Body of pancreas (tissue), 4 donors: Measurements from ENCODE around the gene BMAL1. TPM values are rescaled to one million over a fixed set of nuclear protein-coding genes. Genes with fewer than 3 reads are reported as not detected.

Source experiments
- ATAC-seq: fragments of 150-250 bp; one replicate; pipeline ENCODE4 v1.9.1; 2016
- DNase-seq, 4 donors: peaks; one replicate each; pipeline ENCODE4 v3.0.0-alpha.2; 2019
- H3K27ac ChIP-seq, 4 donors: fragments of 200-600 bp; sonication (generic); 1 replicate in 3 of 4; 2 replicates in 1 of 4; pipeline versions ENCODE4 v1.5.1 to v1.6.1; 2016 to 2019; ENCODE audit warnings: mild to moderate bottlenecking in 1 of 4, mixed read lengths in 1 of 4, moderate library complexity in 1 of 4
- H3K27me3 ChIP-seq, 2 donors: fragments of 200-600 bp; sonication (generic); one replicate each; pipeline ENCODE4 v1.6.0; 2016; ENCODE audit warnings: mild to moderate bottlenecking in 1 of 2
- H3K36me3 ChIP-seq, 2 donors: fragments of 200-600 bp; sonication (generic); replicated peaks in 1 of 2; 2 replicates each; pipeline ENCODE4 v1.5.1; 2016; ENCODE audit warnings: low read depth in 2 of 2; ENCODE audit not compliant: insufficient read depth in 1 of 2
- H3K4me1 ChIP-seq: fragments of 200-600 bp; sonication (generic); one replicate; pipeline ENCODE4 v1.6.0; 2016
- H3K4me3 ChIP-seq, 2 donors: fragments of 200-600 bp; sonication (generic); 1 replicate in 1 of 2; 2 replicates in 1 of 2; pipeline ENCODE4 v1.5.1; 2016 to 2019
- H3K9me3 ChIP-seq, 3 donors: fragments of 200-600 bp; sonication (generic); 1 replicate in 2 of 3; 2 replicates in 1 of 3; pipeline ENCODE4 v1.5.1; 2016
- POLR2A ChIP-seq, 3 donors: fragments of 450-650 bp; IDR thresholded peaks; one replicate each; pipeline ENCODE4 v1.6.1; 2016; ENCODE audit warnings: antibody characterized with exemption in 3 of 3, mild to moderate bottlenecking in 2 of 3
- WGBS, 2 donors: methylation state at CpG; one replicate each; pipeline ENCODE4 v1.1.5; 2017; 5-methylcytosine and 5-hydroxymethylcytosine counted together
- intact Hi-C: fragments of 100-400 bp; cut with DNase I; formaldehyde crosslinking; loops from one replicate; pipeline ENCODE4 v1.15.1; 2023
- total RNA-seq, 2 donors: library from RNA; depleted of rRNA; stranded (reverse); fragments of >200 nt; gene quantifications; one replicate each; pipeline ENCODE4 v1.1.0, GENCODE V29; 2016
- TF ChIP-seq, protein P1 (sequence below), 7 experiments: fragments of 450-650 bp in 4 of 7; fragments of 200-600 bp in 3 of 7; sonication (generic) in 3 of 7; IDR thresholded peaks; one replicate each; pipeline ENCODE4 v1.5.1; 2016 to 2019; ENCODE audit warnings: antibody characterized with exemption in 7 of 7

Gene BMAL1
- total RNA-seq, 2 donors from 2014 or later, result 19.5 to 35.3 TPM

DNA sequence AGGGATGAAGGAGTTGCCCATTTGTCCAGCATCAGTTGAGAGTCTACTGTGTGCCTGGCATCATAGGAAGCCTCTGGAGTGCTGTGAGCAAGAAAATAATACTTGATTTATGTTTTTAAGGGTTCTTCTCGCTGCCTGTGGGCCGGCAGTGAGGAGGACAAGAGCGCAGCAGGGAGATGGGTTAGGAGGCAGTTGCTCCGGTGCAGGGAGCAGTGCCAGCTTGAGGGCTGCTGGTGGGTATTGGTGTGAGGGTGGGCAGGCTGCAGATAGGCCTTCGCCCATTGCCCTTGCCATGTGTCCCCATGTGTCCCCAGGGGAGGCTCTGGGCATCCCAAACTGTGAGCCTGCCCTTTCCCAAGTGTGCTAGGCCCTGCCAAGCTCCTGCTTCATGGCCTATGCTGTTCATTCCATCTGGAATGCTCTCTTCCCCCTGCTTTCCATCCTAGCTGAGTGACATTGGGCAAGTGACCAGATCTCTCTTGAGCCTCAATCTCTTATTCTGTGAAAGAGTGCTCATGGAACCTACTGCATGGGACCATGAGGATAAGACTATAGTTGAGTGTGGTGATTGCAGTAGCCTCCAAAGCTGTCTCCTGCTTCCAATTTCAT lies 19.8 kb downstream of the BMAL1 start:
- Histone ChIP-seq H3K27ac (no peak overlapping the region), H3K4me1 (peaks cover 29% of the 10 kb centered on the region), H3K36me3 (no peaks in the 10 kb centered on the region), H3K9me3 (no peaks in the 10 kb centered on the region), H3K4me3 (no peak overlapping the region), H3K27me3 (no peaks in the 10 kb centered on the region)
- ATAC-seq (no peak), DNase-seq (no peak)
- TF ChIP-seq, protein P1, sequence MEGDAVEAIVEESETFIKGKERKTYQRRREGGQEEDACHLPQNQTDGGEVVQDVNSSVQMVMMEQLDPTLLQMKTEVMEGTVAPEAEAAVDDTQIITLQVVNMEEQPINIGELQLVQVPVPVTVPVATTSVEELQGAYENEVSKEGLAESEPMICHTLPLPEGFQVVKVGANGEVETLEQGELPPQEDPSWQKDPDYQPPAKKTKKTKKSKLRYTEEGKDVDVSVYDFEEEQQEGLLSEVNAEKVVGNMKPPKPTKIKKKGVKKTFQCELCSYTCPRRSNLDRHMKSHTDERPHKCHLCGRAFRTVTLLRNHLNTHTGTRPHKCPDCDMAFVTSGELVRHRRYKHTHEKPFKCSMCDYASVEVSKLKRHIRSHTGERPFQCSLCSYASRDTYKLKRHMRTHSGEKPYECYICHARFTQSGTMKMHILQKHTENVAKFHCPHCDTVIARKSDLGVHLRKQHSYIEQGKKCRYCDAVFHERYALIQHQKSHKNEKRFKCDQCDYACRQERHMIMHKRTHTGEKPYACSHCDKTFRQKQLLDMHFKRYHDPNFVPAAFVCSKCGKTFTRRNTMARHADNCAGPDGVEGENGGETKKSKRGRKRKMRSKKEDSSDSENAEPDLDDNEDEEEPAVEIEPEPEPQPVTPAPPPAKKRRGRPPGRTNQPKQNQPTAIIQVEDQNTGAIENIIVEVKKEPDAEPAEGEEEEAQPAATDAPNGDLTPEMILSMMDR (IDR thresholded peaks at IDR 0.05), result no peak
- 94 to 100% methylated on average over 5 of the region's 5 CpGs for WGBS, 2 donors
- intact Hi-C loops, result no loop called here

DNA sequence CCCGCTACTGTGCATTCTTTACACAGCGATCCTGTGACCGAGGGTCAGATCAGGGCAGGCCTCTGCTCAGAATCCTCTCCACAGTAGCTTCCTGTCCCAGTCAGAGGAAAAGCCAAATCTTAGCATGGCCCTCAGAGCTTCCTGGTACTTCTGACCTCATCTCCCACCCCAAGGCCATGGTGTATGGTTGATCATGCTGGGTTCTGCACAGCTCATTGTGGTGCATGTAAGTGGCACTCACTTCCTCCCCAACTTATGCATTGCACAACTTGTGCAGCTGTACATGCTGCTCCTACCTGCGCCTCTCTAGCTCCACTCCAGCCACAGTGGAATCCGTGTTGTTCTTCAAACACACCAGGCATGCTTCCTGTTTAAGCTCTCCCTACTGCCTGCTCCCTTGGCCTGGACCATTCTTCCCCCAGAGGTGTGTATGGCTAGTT lies 20.3 kb downstream of the BMAL1 start:
- peak; percentile 50 for ATAC-seq
- intact Hi-C loops, result no loop called here
- no peak overlapping the region for H3K4me3 ChIP-seq
- peak in 1 of 4 donors; percentile 38 for DNase-seq
- peaks cover 29% of the 10 kb centered on the region for H3K4me1 ChIP-seq
- H3K9me3 ChIP-seq, result no peaks in the 10 kb centered on the region
- 58 to 69% methylated on average over 5 of the region's 5 CpGs for WGBS, 2 donors
- no peak overlapping the region for H3K27ac ChIP-seq
- TF ChIP-seq, protein P1 (IDR thresholded peaks at IDR 0.05), result no peak
- TF ChIP-seq POLR2A (IDR thresholded peaks at IDR 0.05), result no peak
- no peaks in the 10 kb centered on the region for H3K36me3 ChIP-seq
- H3K27me3 ChIP-seq, result no peaks in the 10 kb centered on the region

- Histone ChIP-seq H3K9me3 (no peaks in the 10 kb centered on the region), H3K27me3 (no peaks in the 10 kb centered on the region), H3K4me3 (no peak overlapping the region), H3K4me1 (peaks cover 29% of the 10 kb centered on the region), H3K36me3 (no peaks in the 10 kb centered on the region), H3K27ac (no peak overlapping the region)
- WGBS, 2 donors, result 66 to 69% methylated on average over 4 of the region's 4 CpGs
- TF ChIP-seq, protein P1 (IDR thresholded peaks at IDR 0.05), result no peak
- TF ChIP-seq POLR2A (IDR thresholded peaks at IDR 0.05), result no peak
- intact Hi-C loops, result no loop called here
- ATAC-seq, result no peak
- DNase-seq, result no peak
Measured at GRCh38 chr11:13298765-13299164, 21.2 kb downstream of the BMAL1 start.

DNA sequence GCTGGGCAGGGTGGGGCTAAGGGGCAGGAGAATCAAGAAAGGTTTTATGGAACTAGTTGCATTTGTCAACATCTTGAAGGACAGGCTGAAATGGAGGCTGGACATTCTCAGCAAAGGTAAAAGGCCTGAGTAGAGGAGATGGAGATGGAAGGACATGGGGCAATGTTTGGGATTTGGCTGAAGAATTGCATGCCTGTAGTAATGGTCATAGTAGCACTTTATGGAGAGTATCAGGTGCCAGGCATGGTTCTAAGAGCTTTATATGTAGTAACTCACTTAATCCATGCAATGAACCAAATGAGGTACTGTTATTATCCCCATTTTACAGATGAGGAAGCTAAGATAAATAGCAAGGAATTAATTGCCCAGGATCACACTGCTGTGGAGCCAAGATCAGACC lies 23.9 kb downstream of the BMAL1 start:
- Histone ChIP-seq H3K27ac (no peak overlapping the region), H3K4me3 (no peak overlapping the region), H3K36me3 (no peaks in the 10 kb centered on the region), H3K9me3 (no peaks in the 10 kb centered on the region), H3K4me1 (peaks cover 14% of the 10 kb centered on the region), H3K27me3 (no peaks in the 10 kb centered on the region)
- ATAC-seq (no peak), DNase-seq (no peak)
- intact Hi-C loops, result no loop called here
- no peak for TF ChIP-seq POLR2A (IDR thresholded peaks at IDR 0.05)
- TF ChIP-seq, protein P1 (IDR thresholded peaks at IDR 0.05), result no peak

DNA sequence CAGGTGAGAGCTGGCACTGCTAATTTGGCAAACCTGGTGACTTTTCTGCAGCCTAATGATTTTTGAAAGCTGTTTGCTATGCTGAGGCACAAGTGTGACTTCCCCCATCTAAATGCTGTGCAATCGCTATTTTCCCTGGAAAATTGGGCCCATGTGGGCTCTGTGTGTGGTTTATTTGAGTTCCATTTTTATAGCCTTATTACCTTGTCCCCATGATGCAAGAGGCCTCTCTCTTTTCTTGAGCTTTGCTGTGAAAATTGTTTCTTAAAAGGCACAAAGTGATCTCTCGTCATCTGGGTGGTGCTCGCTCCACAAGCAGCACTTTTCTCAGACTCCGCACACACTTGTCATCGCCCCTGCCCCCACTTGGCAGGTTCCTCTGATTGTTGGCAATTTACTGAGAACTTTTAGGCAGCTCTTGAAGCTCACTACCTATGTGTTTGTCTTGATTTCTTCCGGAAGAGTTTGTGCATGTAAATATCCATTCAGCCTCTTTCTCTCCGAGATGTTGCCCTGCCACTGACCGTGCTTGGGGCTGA lies 24.9 kb downstream of the BMAL1 start:
- H3K36me3 ChIP-seq, result no peaks in the 10 kb centered on the region
- intact Hi-C loops, result no loop called here
- no peaks in the 10 kb centered on the region for H3K27me3 ChIP-seq
- no peaks in the 10 kb centered on the region for H3K9me3 ChIP-seq
- 90 to 91% methylated on average over 8 of the region's 8 CpGs for WGBS, 2 donors
- H3K4me3 ChIP-seq, result no peak overlapping the region
- no peak for ATAC-seq
- TF ChIP-seq, protein P1 (IDR thresholded peaks at IDR 0.05), result no peak
- no peak for TF ChIP-seq POLR2A (IDR thresholded peaks at IDR 0.05)
- DNase-seq, result no peak
- H3K4me1 ChIP-seq, result peaks cover 11% of the 10 kb centered on the region
- H3K27ac ChIP-seq, result no peak overlapping the region
